A549 (cell line): ENCODE measurements around the gene PDE7B. TPM values are rescaled to one million over a fixed set of nuclear protein-coding genes. Genes with fewer than 3 reads are reported as not detected.

Experiments
- ATAC-seq, 2 experiments: fragments of 200-7000 bp in 1 of 2; fragments of >200 bp in 1 of 2; cut with Nextera tagmentation in 1 of 2; cut with Tn5 transposase in 1 of 2; 3 replicates each; pipeline versions ENCODE4 v1.8.0 to v1.9.1; 2018 to 2020; ENCODE audit warnings: mild to moderate bottlenecking in 1 of 2, moderate library complexity in 1 of 2
- CTCF ChIA-PET: fragments of 300-600 bp; sonication (Branson Sonifier 250); formaldehyde crosslinking; extraction: SDS; loops from one replicate; lab custom pipeline; 2021; ENCODE audit warnings: antibody characterized with exemption, inconsistent platforms; lab: Yijun Ruan, JAX
- POLR2A ChIA-PET: fragments of 350-600 bp; formaldehyde crosslinking; extraction: SDS; loops from one replicate; lab custom pipeline; 2021; ENCODE audit warnings: antibody characterized with exemption, inconsistent platforms; lab: Yijun Ruan, JAX
- DNase-seq, 2 experiments: peaks; one replicate each; pipeline versions ENCODE4 v3.0.0 to v3.0.0-alpha.2; 2011 to 2016; ENCODE audit warnings: low read depth in 1 of 2, low spot score in 1 of 2
- FAIRE-seq: peaks from 2 replicates; lab custom pipeline; 2011; peaks lifted over from hg19 to GRCh38; lab: Jason Lieb, UNC
- H3K27ac ChIP-seq, 2 experiments: fragments of >200 bp; sonication (Bioruptor Twin); formaldehyde crosslinking; 3 replicates each; pipeline ENCODE4 v1.5.1; 2016 to 2017
- H3K4me1 ChIP-seq: fragments of >200 bp; sonication (Bioruptor Twin); formaldehyde crosslinking; 3 replicates; pipeline ENCODE4 v1.6.1; 2016
- H3K4me2 ChIP-seq: fragments of >200 bp; sonication (Bioruptor Twin); formaldehyde crosslinking; 3 replicates; pipeline ENCODE4 v1.6.1; 2016
- H3K4me3 ChIP-seq: fragments of >200 bp; sonication (Bioruptor Twin); formaldehyde crosslinking; 3 replicates; pipeline ENCODE4 v1.5.1; 2016
- H3K9me3 ChIP-seq: fragments of >200 bp; sonication (Bioruptor Twin); formaldehyde crosslinking; 3 replicates; pipeline ENCODE4 v1.6.1; 2016
- ATOH8 ChIP-seq: fragments of 250-450 bp; sonication (Bioruptor Pico); IDR thresholded peaks from 2 replicates; pipeline ENCODE4 v1.5.0; 2020; ENCODE audit warnings: low read depth, mild to moderate bottlenecking, moderate library complexity
- BCL3 ChIP-seq: fragments of >200 bp; sonication (Bioruptor Twin); formaldehyde crosslinking; IDR thresholded peaks from 3 replicates; pipeline ENCODE4 v1.6.1; 2016
- CBX8 ChIP-seq: fragments of 200-600 bp; sonication (generic); IDR thresholded peaks from 2 replicates; pipeline ENCODE4 v1.6.1; 2016
- CEBPB ChIP-seq, 2 experiments: fragments of >200 bp in 1 of 2; sonication (Bioruptor Twin) in 1 of 2; formaldehyde crosslinking in 1 of 2; IDR thresholded peaks; 2 replicates each; pipeline ENCODE4 v1.6.1; 2012 to 2016
- CHD4 ChIP-seq: fragments of 200-600 bp; sonication (generic); IDR thresholded peaks from 2 replicates; pipeline ENCODE4 v1.6.1; 2016; ENCODE audit warnings: antibody characterized with exemption, mild to moderate bottlenecking, borderline replicate concordance
- E2F6 ChIP-seq: IDR thresholded peaks from 2 replicates; pipeline ENCODE4 v1.6.1; 2012; ENCODE audit warnings: low read depth, borderline replicate concordance
- EHF ChIP-seq: fragments of 250-450 bp; sonication (Bioruptor Pico); IDR thresholded peaks from 2 replicates; pipeline ENCODE4 v1.5.0; 2020; ENCODE audit warnings: mild to moderate bottlenecking
- FOSB ChIP-seq: fragments of 250-450 bp; sonication (Bioruptor Pico); IDR thresholded peaks from 2 replicates; pipeline ENCODE4 v1.5.0; 2020; ENCODE audit warnings: mild to moderate bottlenecking, moderate library complexity
- HDAC2 ChIP-seq: fragments of 200-600 bp; sonication (generic); IDR thresholded peaks from 2 replicates; pipeline ENCODE4 v1.6.1; 2016
- HES2 ChIP-seq: fragments of >200 bp; sonication (Bioruptor Twin); formaldehyde crosslinking; IDR thresholded peaks from 2 replicates; pipeline ENCODE4 v1.6.1; 2016
- HOXA7 ChIP-seq: fragments of 250-450 bp; sonication (Bioruptor Pico); IDR thresholded peaks from 2 replicates; pipeline ENCODE4 v1.5.0; 2020; ENCODE audit warnings: mild to moderate bottlenecking, moderate library complexity
- HOXB13 ChIP-seq: fragments of 250-450 bp; sonication (Bioruptor Pico); IDR thresholded peaks from 2 replicates; pipeline ENCODE4 v1.5.0; 2020; ENCODE audit warnings: low read depth, mild to moderate bottlenecking, moderate library complexity
- HOXB5 ChIP-seq: fragments of 250-450 bp; sonication (Bioruptor Pico); IDR thresholded peaks from 2 replicates; pipeline ENCODE4 v1.5.0; 2020; ENCODE audit warnings: mild to moderate bottlenecking, moderate library complexity
- JUNB ChIP-seq: fragments of >200 bp; sonication (Bioruptor Twin); formaldehyde crosslinking; IDR thresholded peaks from 2 replicates; pipeline ENCODE4 v1.6.1; 2016
- KDM1A ChIP-seq: fragments of 200-600 bp; sonication (generic); IDR thresholded peaks from 2 replicates; pipeline ENCODE4 v1.6.1; 2016; ENCODE audit warnings: low read depth, mild to moderate bottlenecking
- KDM5A ChIP-seq: fragments of 200-600 bp; sonication (generic); IDR thresholded peaks from 2 replicates; pipeline ENCODE4 v1.6.1; 2016; ENCODE audit warnings: antibody characterized with exemption, mild to moderate bottlenecking
- MAX ChIP-seq: IDR thresholded peaks from 2 replicates; pipeline ENCODE4 v1.6.1; 2012
- NFE2L2 ChIP-seq: fragments of 150-350 bp; conservative IDR thresholded peaks from 2 replicates; pipeline ENCODE4 v1.6.1; 2014; ENCODE audit warnings: low read length
- RAD21 ChIP-seq, 2 experiments: fragments of >200 bp in 1 of 2; sonication (Bioruptor Twin) in 1 of 2; formaldehyde crosslinking in 1 of 2; IDR thresholded peaks in 1 of 2; conservative IDR thresholded peaks in 1 of 2; 2 replicates in 1 of 2; 3 replicates in 1 of 2; pipeline ENCODE4 v1.6.1; 2012 to 2018; ENCODE audit warnings: inconsistent platforms in 1 of 2
- RNF2 ChIP-seq: fragments of 200-600 bp; sonication (generic); IDR thresholded peaks from 2 replicates; pipeline ENCODE4 v1.6.1; 2016; ENCODE audit warnings: low read depth, mild to moderate bottlenecking, antibody characterized with exemption, moderate library complexity, borderline replicate concordance
- TFCP2L1 ChIP-seq: fragments of 250-450 bp; sonication (Bioruptor Pico); IDR thresholded peaks from 2 replicates; pipeline ENCODE4 v1.5.0; 2021; ENCODE audit warnings: mild to moderate bottlenecking
- TP53 ChIP-seq: fragments of 250-450 bp; sonication (Bioruptor Pico); IDR thresholded peaks from 2 replicates; pipeline ENCODE4 v1.5.0; 2021; ENCODE audit warnings: mild to moderate bottlenecking, moderate library complexity
- ZC3H11A ChIP-seq: fragments of 450-650 bp; IDR thresholded peaks from 2 replicates; pipeline ENCODE4 v1.6.1; 2014; ENCODE audit warnings: antibody characterized with exemption, mild to moderate bottlenecking
- WGBS: methylation state at CpG from one replicate; pipeline ENCODE4 v1.1.6; 2017; ENCODE audit errors: missing lambda C conversion rate; 5-methylcytosine and 5-hydroxymethylcytosine counted together
- polyA plus RNA-seq, 4 experiments: library from polyadenylated mRNA; depleted of rRNA in 3 of 4; stranded (reverse); fragments of >200 nt; fragmentation: RNase III in 1 of 4; extraction: RNeasy Plus Mini Kit Qiagen cat#74134 plus additional on column Dnase treatment in 1 of 4; gene quantifications; 2 replicates in 3 of 4; 3 replicates in 1 of 4; pipeline ENCODE4 v1.2.3, GENCODE V29; 2011 to 2017

Gene PDE7B
- polyA plus RNA-seq, 2 of the 4 experiments (the other 2 are of a cell fraction), result 6.6 to 13.8 TPM

- ChIA-PET POLR2A (no interaction called here), CTCF (no interaction called here)
- H3K4me3 ChIP-seq, result no peak overlapping the region
Observed at GRCh38 chr6:135920689-135921088, 69.2 kb downstream of the PDE7B start.

GRCh38 chr6:135921188-135921587 is 69.7 kb downstream of the PDE7B start:
- no peak for TF ChIP-seq CBX8
- TF ChIP-seq E2F6, result no peak
- TF ChIP-seq HOXA7 (CRISPR knock-in tag), result no peak
- no peak for TF ChIP-seq TP53 (CRISPR knock-in tag)
- no peak for TF ChIP-seq FOSB (CRISPR knock-in tag)
- TF ChIP-seq TFCP2L1, result no peak
- ATAC-seq (no peak), FAIRE-seq (no peak), DNase-seq (no peak)
- Histone ChIP-seq H3K27ac (peak overlapping the region; percentile 48 to 71), H3K4me1 (peaks cover 27% of the 10 kb centered on the region), H3K9me3 (no peaks in the 10 kb centered on the region), H3K4me3 (no peak overlapping the region), H3K4me2 (peak overlapping the region; percentile 39)
- CTCF ChIA-PET, result no interaction called here
- 74% methylated on average over 2 of the region's 2 CpGs for WGBS
- POLR2A ChIA-PET, result no interaction called here

More at GRCh38 chr6:135920689-135921088, 69.2 kb downstream of the PDE7B start:
- no peak overlapping the region for H3K4me2 ChIP-seq
- 83% methylated on average over 7 of the region's 7 CpGs for WGBS
- FAIRE-seq, result no peak
- no peak for DNase-seq
- peak overlapping the region; percentile 48 to 71; a peak in 4 of 6 replicates for H3K27ac ChIP-seq
- H3K9me3 ChIP-seq, result no peaks in the 10 kb centered on the region
- ATAC-seq, result no peak
- H3K4me1 ChIP-seq, result peaks cover 27% of the 10 kb centered on the region
- TF ChIP-seq ATOH8 (CRISPR knock-in tag) (no peak), JUNB (no peak), HES2 (no peak), RAD21 (conservative IDR thresholded peaks at IDR 0.05 in 1 of 2, IDR thresholded peaks at IDR 0.05 in 1 of 2) (no peak), HOXB5 (CRISPR knock-in tag) (no peak), MAX (no peak), KDM1A (no peak), CEBPB (IDR thresholded peaks at IDR 0.05) (no peak), TP53 (CRISPR knock-in tag) (no peak), RNF2 (no peak), ZC3H11A (no peak), E2F6 (no peak), HDAC2 (no peak), HOXB13 (CRISPR knock-in tag) (no peak), CHD4 (no peak), EHF (CRISPR knock-in tag) (no peak), HOXA7 (CRISPR knock-in tag) (no peak), NFE2L2 (no peak), BCL3 (no peak), KDM5A (no peak)
